WI38 (cell line): ENCODE results near the gene HS3ST3B1.

Experiments used
- H3K4me3 ChIP-seq: 2 replicates; pipeline ENCODE4 v1.5.1; 2011; ENCODE audit warnings: low read depth, mild to moderate bottlenecking, control low read depth, low read length
- TF ChIP-seq, protein P1 (sequence below): IDR thresholded peaks from 2 replicates; pipeline ENCODE4 v1.5.1; 2012; ENCODE audit warnings: low read depth, mild to moderate bottlenecking, control low read depth, low read length

Gene HS3ST3B1

GRCh38 chr17:14354807-14355206, 53.9 kb downstream of the HS3ST3B1 start:
- no peak overlapping the region for H3K4me3 ChIP-seq
- TF ChIP-seq, protein P1, sequence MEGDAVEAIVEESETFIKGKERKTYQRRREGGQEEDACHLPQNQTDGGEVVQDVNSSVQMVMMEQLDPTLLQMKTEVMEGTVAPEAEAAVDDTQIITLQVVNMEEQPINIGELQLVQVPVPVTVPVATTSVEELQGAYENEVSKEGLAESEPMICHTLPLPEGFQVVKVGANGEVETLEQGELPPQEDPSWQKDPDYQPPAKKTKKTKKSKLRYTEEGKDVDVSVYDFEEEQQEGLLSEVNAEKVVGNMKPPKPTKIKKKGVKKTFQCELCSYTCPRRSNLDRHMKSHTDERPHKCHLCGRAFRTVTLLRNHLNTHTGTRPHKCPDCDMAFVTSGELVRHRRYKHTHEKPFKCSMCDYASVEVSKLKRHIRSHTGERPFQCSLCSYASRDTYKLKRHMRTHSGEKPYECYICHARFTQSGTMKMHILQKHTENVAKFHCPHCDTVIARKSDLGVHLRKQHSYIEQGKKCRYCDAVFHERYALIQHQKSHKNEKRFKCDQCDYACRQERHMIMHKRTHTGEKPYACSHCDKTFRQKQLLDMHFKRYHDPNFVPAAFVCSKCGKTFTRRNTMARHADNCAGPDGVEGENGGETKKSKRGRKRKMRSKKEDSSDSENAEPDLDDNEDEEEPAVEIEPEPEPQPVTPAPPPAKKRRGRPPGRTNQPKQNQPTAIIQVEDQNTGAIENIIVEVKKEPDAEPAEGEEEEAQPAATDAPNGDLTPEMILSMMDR: no peak

GRCh38 chr17:14355556-14355955, 54.7 kb downstream of the HS3ST3B1 start:
- TF ChIP-seq, protein P1: no peak

DNA sequence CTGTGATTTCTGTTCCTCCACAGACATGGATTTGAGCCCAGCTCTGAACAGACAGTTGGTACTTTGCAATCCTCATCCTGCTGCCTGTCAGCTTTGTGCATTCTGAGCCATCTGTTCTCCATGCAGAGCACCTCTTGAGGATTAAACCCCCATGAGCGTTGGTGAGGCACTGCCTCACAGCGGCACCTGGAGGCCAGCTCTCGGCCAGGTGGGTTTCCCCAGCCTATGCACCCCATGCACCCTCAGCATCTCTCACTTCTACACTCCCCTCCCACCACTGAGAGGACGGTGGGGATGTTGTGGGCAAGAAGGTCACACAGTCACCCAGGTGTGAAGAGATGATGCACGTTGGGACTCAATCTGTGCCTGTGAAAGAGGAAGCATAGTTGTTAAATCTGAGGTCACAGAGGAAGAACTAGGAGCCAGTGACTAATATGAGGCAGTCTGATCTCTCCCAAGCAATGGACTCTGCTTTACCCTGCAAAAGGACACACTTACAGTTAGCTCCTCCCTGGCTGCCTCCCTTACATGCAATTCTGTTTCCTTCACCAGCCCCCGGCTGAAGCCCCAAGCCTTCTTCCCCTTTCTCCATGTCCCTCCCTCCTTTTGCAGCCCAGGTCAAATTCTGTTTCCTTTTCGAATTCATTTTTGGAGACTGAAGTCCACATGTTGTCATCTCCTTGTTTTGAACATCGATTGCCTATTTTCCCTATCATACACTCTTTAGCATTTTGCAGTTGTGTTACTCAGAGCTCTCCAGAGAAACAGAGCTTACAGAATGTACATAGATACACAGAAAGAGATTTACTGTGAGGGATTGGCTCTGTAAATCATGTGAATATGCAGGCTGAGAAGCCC, 58.5 kb downstream of the HS3ST3B1 start:
- H3K4me3 ChIP-seq: no peak overlapping the region

More at GRCh38 chr17:14355556-14355955, 54.7 kb downstream of the HS3ST3B1 start:
- no peak overlapping the region for H3K4me3 ChIP-seq

DNA sequence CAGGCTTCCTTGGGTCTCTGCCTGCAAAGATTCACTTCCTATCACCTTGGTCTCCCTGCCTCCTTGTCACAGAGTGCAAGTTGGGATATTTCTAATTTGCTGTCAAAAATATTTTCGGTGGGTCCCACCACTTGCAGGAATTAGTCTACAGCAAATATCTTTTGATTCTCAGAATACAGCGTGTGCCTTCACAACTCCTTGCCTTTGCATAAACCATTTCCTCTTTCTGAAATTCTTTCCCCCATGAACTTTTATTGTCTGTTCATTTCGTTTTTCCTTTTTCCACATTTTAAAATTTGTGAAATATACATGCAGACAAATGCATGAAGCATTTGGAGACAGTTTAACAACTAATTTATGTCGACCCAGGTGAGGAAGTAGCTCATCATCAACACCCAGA, 60.0 kb downstream of the HS3ST3B1 start:
- TF ChIP-seq, protein P1: no peak

More for the DNA sequence above, 58.5 kb downstream of the HS3ST3B1 start:
- TF ChIP-seq, protein P1: no peak

GRCh38 chr17:14361470-14361869, 60.6 kb downstream of the HS3ST3B1 start:
- H3K4me3 ChIP-seq: no peak overlapping the region
- TF ChIP-seq, protein P1: no peak

More for the DNA sequence above, 60.0 kb downstream of the HS3ST3B1 start:
- H3K4me3 ChIP-seq: no peak overlapping the region

DNA sequence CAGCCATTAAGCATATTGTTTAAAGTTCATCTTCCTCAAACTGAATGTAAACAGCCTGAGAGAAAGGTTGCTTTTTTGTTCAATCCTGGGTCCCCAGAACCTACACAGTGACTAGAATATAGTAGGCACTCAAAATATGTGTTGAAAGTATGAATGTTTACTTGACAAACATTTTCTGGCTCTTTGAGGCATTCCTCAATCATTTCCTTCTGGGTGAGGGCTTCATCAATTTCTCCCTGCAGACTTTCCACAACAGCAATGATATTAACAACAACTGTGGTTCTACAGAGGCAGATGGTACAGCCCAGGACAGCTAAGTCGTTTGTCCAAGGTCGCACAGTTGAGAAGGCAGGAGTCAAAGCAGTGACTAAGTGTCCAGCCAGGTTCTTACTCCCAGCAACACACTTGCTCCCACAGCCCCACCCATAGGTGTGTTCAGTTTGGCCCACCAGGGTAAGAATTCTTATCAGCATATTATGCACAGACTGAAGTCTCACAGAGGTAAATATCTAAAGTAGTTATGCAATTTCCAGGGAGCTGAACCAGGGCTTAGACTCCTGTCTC, 61.1 kb downstream of the HS3ST3B1 start:
- no peak overlapping the region for H3K4me3 ChIP-seq
- TF ChIP-seq, protein P1: no peak

DNA sequence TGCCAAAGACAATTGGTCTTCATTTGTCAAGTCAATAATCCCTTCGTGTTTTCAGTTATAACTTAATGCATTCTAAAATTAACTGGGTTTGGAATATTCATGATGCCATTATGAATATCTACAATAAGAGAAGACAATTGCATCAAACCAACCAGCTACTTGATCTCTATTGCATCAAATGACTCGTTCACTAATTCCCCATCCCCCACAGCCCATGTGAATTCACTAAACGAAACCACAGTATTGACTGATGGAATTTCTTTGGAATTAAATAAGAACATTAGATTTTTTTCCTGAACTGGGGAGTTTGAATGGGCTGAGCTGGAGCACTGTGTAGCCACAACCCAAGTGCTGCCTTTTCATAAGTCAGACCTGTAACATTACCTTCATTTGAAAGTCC, 65.3 kb downstream of the HS3ST3B1 start:
- TF ChIP-seq, protein P1: no peak
- H3K4me3 ChIP-seq: no peak overlapping the region
